Retina (tissue), 1 donor: ENCODE data around the gene CBX7.

Experiments
- DNase-seq: peaks from one replicate; pipeline ENCODE4 v3.0.0-alpha.2; 2016

Gene CBX7

GRCh38 chr22:39152511-39153219, at the start of gene CBX7:
TSS of gene CBX7 (minus strand) at chr22:39152680. CDS start at chr22:39152444, 236 bp downstream.
- peak; percentile 89 for DNase-seq

GRCh38 chr22:39197578-39197977, 45.1 kb upstream of the CBX7 start:
- DNase-seq, result no peak

GRCh38 chr22:39194098-39194497, 41.6 kb upstream of the CBX7 start:
- no peak for DNase-seq

DNA sequence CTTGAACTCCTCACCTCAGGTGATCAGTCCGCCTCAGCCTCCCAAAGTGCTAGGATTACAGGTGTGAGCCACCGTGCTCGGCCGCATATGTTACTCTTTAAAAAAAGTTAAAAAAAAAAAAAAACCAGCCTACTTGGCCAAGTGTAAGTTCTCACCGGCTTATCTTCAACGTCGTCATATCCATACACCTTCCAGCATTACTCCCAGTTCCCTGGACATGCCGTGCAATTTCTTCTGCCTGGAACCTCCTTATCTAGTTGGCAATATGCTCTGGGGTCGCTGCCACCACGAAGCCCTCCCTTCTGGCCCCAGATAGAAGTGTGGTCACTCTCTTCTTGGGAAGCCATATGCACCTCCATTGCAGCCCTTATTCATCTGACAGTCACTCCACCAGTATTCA, 36.3 kb upstream of the CBX7 start:
- no peak for DNase-seq

DNA sequence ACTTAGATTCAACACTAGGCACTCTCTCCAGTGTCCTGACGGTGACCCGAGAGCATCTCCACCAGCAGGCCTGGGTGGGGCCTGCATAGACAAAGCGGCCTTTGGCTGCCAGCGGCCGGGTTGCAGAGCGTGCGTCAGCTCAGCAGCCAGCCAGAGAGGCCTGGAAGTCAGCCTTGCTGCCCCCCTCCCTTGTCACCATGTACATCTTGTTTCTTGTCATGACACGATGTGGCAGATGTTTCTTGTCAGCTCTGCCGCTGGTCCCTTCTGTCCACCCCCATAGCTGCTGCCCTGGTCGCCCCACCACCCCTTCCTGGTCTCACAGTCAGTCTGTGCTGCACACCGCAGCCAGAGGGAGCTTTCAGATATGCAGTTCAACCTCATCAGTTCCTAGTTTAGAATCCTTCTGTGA, 33.1 kb upstream of the CBX7 start:
- peak; percentile 65 for DNase-seq

- DNase-seq, result no peak
These were observed 32.4 kb upstream of the CBX7 start for GRCh38 chr22:39184586-39185577.

DNA sequence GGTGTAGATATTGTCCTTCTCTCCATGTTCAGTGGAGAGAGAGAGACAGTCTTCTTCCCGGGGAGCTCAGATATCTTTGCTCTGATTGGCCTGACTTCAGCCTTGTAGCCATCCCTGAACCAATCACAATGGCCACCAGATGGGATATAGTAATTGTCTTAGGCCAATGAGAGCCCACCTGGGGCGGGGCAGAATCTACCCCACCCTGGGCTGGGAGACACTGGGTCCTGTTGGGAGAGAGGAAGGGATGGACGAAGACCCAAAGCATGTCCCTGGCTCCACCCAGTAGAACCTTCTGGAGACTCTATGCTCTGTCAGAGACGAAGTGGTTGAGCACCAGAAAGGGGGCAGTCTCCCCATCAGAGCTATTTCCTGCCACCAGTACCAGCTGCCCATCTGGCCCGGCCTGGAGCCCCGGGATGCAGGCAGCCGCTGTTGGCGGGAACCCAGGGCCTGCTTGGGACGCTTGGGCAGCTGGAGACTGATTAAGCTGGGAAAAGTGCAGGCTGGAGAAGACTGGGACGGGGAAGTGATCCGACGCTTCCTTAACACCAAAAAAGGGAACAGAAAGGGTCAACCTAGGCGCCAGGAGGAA, 31.6 kb upstream of the CBX7 start:
- DNase-seq, result no peak

DNA sequence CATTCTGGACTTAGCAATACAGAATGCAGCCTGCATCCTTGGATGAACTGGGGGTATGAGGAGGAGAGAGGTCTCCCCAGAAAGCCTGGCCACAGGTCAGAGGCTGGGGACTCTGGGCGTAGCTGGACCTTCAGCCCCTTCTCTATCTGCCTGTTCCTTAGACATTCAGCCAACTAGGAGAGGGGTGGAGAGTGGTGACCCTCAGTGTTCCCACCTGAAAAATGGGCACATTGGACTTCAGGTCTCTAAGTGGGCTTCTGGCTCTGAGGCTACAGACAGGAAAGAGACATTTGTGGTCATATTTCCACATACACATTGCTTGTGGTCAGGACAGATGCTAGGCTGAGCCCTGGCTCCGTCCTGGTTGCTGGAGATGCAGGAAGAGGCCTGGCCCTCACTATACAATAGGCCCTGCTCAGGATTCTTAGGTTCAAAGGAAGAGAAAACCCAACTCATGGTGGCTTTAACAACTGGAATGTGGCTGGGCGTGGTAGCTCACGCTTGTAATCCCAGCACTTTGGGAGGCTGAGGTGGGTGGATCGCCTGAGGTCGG, 30.1 kb upstream of the CBX7 start:
- no peak for DNase-seq

DNA sequence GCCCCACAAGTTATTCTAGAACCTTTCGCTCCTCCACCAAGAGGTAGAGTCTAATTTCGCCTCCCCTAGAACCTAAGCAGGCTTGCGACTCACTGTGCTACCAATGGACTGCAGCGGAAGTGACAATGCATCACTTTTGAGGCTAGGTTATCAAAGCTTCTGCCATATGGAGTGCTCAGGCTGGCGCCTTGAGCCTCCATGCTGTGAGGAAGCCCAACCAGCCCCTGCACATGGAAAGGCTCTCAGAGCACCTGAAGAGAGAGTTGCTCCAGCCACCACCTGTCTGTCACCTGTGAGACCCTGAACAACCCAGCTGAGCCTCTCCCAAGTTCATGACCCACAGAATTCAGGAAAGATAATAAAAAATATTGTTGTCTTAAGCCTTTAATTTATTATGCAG, 29.3 kb upstream of the CBX7 start:
- DNase-seq, result no peak

- no peak for DNase-seq
These were observed 28.9 kb upstream of the CBX7 start for GRCh38 chr22:39181356-39181755.

DNA sequence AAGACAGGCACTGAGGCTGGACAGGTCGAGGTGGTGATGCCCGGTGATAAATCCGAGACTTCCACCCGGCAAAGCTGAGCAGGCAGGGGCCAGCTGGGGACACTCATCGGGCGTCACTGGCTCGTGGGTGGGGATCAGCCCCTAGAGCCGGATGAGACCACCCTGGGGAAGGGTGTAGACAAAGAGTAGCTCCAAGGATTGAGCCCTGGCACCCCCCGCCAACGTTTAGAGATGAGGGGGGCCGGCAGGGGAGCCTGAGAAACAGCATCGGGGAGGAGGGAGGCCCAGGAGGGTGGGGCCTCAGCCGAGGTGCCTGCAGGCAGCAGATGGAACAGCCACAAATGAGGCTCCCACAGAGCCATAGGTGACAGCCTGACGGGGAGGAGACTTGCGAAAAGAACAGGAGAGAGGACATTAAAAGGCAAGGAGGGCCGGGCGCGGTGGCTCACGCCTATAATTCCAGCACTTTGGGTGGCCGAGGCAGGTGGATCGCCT, 27.4 kb upstream of the CBX7 start:
- no peak for DNase-seq

- peak; percentile 44 for DNase-seq
These were observed 26.9 kb upstream of the CBX7 start for GRCh38 chr22:39179401-39179827.

DNA sequence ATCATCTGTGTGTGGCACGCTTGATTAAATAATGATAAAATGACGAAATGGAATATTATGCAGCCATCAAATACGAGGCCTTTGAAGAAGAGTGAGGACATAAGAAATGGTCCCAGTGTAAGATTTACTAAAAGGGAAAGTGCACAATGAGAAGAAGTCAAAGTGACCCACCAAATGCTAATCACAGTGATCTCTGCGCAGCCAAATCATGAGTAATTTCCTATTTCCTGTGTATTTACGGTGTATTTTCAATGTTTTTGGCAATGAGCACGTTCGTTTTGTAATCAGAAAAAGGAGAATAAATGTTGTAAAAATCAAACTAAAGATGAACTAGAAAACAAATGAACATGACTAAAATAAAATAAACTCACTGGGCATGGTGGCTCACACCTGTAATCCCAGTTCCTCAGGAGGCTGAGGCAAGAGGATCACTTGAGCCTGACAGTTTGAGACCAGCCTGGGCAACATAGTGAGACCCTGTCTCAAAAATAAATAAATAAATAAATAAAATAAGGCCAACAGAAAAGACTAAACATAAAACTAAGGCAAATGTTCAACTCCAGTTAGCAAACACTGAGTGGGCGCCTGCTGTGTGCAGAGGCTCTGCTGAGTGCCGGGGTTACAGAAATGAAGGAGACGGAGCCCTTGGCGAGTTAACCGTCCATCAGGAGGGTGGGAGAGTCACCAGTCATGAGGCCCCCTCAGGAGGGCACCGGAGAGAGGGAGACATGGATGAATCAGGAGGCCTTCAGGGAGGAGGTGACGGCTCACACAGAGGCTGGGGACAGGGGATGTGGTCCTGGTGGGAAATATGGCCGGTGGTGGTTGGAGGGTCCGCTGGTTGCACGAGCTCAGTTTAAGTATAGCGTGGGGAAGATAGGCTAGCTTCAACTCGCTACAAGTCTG, 26.0 kb upstream of the CBX7 start:
- DNase-seq, result no peak

DNA sequence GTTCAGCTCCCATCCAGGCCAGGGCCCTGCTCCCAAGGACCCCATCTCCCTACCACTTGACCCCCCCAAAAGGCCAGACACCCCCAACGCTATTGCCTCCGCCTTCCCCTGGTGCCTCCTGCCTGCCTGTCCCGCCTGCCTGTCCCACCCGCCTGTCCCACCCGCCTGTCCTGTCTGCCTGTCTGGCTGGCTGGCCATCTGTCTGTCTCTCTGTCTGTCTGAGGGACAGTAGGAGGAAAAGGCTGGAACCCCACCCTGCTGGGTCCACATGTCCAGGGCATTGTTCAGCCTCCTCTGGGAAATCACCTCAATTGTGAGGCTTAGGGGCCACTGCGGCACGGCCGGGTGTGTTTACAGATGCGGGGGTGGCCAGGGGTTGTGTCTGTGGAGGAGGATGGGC, 25.3 kb upstream of the CBX7 start:
- no peak for DNase-seq

- DNase-seq, result no peak
These were observed 24.9 kb upstream of the CBX7 start for GRCh38 chr22:39177456-39177775.

GRCh38 chr22:39176714-39177455, 24.4 kb upstream of the CBX7 start:
- peak; percentile 39 for DNase-seq

- DNase-seq, result peak; percentile 54
These were observed 23.7 kb upstream of the CBX7 start for GRCh38 chr22:39176143-39176713.

- DNase-seq, result peak; percentile 49
These were observed 23.1 kb upstream of the CBX7 start for GRCh38 chr22:39175353-39176142.

DNA sequence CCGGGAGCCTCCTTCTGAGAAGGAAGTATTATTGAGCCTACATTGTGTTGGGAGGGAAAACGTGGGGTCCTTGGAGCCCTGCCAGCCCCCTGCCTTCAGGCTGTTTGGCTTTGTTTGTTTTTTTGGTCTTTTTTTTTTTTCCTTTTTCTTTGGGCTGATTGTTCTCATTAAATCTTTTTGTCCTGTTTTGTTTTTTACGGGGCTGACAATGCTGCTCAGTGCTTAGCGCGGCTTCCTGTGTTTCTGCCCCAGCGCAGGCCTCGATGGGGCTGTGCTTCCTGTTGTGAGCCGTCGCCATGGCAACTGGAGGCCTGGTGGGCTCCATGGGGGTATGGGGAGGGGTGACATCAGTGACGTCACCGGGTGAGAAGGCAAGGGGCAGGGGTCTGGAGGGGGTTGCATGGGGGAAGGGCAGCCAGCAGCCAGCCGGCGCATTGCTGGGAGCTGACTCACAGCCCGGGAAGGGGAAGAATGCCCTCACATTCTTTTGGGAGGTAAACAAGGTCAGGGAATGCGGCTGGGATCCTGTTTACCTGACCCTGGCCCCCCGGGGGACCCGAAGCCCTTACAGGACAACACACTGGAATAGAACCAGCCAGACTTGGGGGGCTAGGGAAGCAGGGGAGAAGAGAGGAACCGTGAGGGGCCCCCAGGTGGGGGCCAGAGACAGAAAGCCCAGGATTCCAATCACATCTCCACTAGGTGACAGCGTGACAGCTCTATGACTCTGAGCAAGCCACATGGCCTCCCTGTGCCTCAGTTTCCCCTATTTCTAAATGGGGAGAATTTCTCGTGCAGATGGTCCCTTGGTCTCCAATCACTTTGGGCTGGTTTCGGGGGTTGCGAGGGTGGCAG, 22.2 kb upstream of the CBX7 start:
- peak; percentile 76 for DNase-seq
